CD4-positive, alpha-beta T cell treated with Interleukin-12 subunit alpha and Interleukin-12 subunit beta, for 1 hour (primary cell): ENCODE measurements around the gene URB2.
"Not testable (repeated sequence)": the region's sequence is repeated elsewhere in the genome, so short reads cannot be mapped to it uniquely, and the experiment has no call there.

Experiments used
- DNase-seq: peaks from one replicate; pipeline ENCODE4 v3.0.0-alpha.2; 2020

The URB2 gene

GRCh38 chr1:229625915-229626831 is at the start of gene URB2, which contains the start of gene TAF5L:
URB2 (plus strand) TSS chr1:229626247; CDS start chr1:229627634, 1,387 bp downstream.
TAF5L (minus strand) TSS chr1:229626122; CDS start chr1:229614482, 11,640 bp downstream.
- peak; percentile 88 for DNase-seq

- DNase-seq, result no peak
These were observed 47.6 kb upstream of the URB2 start for GRCh38 chr1:229578168-229579058.

- no peak for DNase-seq
These were observed 46.9 kb upstream of the URB2 start for GRCh38 chr1:229579059-229579673.

GRCh38 chr1:229581485-229581884 is 44.6 kb upstream of the URB2 start:
- no peak for DNase-seq

- no peak for DNase-seq
These were observed 43.9 kb upstream of the URB2 start for GRCh38 chr1:229582011-229582694.

GRCh38 chr1:229582715-229583114 is 43.3 kb upstream of the URB2 start:
- no peak for DNase-seq

- DNase-seq, result no peak
These were observed 40.7 kb upstream of the URB2 start for GRCh38 chr1:229585338-229585737.

GRCh38 chr1:229590119-229590518 is 35.9 kb upstream of the URB2 start:
- no peak for DNase-seq

- no peak for DNase-seq
These were observed 32.2 kb upstream of the URB2 start for GRCh38 chr1:229593800-229594199.

GRCh38 chr1:229594227-229595008 is 31.6 kb upstream of the URB2 start:
- no peak for DNase-seq

- not testable (repeated sequence) for DNase-seq
These were observed 30.2 kb upstream of the URB2 start for GRCh38 chr1:229595876-229596275.

GRCh38 chr1:229596925-229597699 is 28.9 kb upstream of the URB2 start:
- DNase-seq, result no peak

GRCh38 chr1:229597877-229598276 is 28.2 kb upstream of the URB2 start:
- no peak for DNase-seq

GRCh38 chr1:229599218-229599954 is 26.7 kb upstream of the URB2 start:
- DNase-seq, result no peak

GRCh38 chr1:229600229-229600628 is 25.8 kb upstream of the URB2 start:
- DNase-seq, result no peak

GRCh38 chr1:229603371-229604005 is 22.6 kb upstream of the URB2 start:
- DNase-seq, result no peak

GRCh38 chr1:229607370-229607769 is 18.7 kb upstream of the URB2 start:
- DNase-seq, result no peak

GRCh38 chr1:229608590-229608989 is 17.5 kb upstream of the URB2 start:
- DNase-seq, result no peak

GRCh38 chr1:229613938-229614337 is 12.1 kb upstream of the URB2 start:
- DNase-seq, result no peak

GRCh38 chr1:229614701-229615100 is 11.3 kb upstream of the URB2 start:
- no peak for DNase-seq
